HG03139 (cell line): Measurements from ENCODE around the gene ZNF212.
A peak's percentile ranks its signal among the peaks of the same experiment; 100 is the strongest.
"Not testable (repeated sequence)": the region's sequence is repeated elsewhere in the genome, so short reads cannot be mapped to it uniquely, and the experiment has no call there.

Experiments
- ATAC-seq: cut with Tn5 transposase; IDR thresholded peaks from one replicate; pipeline ENCODE4 v1.9.1; 2021; ENCODE audit not compliant: unreplicated experiment

The ZNF212 gene

DNA sequence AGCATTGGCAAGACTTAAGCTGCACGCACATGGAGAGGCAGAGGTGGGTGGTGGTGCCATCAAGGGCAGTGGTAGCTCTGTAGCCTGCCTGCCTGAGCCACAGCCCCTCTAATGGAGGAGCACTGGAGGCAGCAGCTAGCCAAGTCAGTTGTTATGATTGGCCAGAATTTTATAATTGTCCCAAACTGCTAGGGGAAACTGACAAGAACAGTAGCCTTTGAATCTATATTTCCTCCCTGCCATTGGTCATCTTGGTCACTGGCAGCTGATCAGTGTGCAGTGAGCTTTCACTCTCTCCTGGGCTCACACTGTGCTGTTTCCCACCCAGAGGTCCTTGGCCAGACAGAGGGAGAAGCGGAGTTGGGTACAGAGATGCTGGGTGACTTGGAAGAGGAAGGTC is 12.9 kb downstream of the ZNF212 start:
- ATAC-seq, result no peak

DNA sequence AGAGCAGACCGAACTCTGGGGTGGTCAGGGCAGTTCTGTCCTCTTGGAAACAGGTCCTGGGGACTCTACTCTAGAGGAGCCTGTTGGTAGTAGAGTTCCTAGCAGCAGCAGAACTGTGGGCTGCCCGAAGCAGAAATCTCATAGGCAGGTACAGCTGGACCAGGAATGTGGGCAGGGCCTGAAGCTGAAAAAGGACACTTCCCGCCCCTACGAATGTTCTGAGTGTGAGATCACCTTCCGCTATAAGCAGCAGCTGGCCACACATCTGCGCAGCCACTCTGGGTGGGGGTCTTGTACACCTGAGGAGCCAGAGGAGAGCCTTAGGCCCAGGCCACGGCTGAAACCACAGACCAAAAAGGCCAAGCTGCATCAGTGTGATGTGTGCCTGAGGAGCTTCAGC is 14.2 kb downstream of the ZNF212 start:
- ATAC-seq, result no peak

DNA sequence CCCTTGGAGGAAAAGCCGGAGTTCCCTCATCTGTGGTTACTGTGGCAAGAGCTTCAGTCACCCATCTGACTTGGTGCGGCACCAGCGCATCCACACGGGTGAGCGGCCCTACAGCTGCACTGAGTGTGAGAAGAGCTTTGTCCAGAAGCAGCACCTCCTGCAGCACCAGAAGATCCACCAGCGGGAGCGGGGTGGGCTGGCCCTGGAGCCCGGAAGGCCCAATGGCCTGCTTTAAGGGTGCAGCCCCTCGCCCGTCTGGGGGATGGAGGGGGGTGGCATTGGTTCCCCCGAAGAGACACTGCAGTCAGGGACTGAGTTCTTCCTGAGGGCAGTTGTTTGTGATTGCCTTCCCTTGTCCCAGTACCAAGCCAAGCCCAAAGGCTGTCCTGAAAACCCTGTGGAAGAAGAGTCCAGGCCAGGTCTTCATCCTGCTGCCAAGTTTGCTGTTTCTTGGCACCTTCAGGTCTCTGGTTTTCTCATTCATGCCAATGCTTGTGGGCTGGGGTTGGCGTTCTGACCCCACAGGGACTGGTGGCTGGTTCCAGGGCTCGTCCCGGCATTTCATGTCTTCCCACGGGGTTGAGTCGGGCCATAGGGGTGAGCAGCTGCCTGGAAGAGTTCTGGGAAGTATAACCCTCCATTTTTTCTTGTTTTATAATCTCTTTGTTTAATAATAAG is 14.9 kb downstream of the ZNF212 start:
- no peak for ATAC-seq

DNA sequence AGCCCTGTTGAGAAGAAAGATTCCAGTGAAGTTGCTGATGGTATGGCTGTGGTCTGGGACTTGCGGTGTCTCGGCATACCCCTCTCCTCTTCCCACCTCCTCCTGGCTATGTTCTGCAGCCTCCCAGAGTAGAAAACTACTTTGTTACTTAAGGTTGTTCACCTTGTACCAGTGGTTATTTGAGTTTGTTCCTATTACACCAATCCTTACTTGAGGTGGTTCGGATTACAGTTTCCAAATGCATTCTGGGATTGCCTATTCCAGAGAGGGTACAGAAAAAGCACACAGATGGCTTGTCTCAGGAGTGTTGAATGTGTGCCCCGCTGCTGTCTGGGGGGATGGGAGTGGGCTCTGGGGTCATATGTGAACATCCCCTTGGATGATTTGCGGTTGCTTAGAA is 15.7 kb downstream of the ZNF212 start:
- ATAC-seq, result no peak

DNA sequence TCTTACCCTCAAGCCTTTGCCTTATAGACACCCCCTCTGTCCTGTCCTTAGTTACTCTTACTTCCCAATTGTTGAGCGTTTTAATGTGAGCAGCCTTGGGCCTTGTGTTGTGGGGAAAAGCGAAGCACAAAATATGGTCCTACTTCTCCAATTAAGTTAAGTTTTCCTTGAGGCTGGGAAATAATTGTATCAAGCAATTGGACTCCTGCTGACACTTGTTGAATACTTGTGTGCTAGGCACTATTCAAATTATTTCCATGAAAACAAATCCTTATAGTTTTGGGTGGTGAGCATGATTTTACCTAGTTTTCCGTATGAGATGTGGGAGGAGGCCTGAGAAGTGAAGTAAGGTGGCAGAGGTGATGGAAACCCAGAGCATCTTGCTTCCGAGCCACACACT is 17.1 kb downstream of the ZNF212 start:
- no peak for ATAC-seq

DNA sequence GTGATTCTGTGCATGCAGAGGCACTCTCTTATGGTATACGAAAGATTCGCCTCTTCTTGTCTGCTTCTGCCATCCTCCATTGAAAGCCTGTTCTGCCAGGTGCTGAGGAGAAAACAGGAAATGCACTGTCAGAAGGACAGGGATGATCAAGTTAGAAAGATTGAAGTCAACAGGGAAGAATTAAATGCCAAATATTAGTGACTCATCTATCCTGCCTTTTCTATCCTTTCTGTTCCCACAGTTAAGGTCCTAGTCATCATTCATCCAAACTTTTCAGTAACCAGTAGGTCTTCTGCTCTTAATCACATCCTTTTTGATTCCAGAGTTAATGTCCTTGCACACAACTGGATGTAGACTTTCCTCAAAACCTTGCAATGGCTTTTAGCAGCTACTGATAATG is 17.7 kb downstream of the ZNF212 start:
- ATAC-seq, result no peak

DNA sequence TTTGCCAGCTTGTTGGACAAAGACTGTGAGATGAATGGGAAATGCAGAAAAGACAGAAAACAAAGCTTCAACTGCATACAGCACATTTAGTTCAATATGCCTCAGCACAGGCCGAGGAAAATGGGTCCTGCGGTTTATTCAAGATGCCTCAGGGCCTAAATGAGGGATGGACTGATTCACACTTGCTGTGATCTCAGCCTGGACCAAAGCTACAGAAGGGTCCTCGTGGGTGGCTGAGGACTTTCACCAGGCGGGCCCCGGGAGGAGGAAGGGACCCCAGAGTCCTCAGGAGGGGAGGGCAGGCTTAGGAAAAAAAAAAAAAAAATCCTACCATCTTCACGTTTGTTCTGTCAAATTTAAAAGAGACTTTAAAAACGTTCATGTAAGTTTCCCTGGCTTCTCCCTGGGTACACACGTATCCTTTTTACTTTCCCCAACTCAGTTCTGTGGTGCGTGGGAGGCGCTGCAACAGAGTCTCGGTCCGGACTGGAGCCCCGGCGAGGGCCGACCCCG is 21.9 kb downstream of the ZNF212 start:
- peak; percentile 7 for ATAC-seq

DNA sequence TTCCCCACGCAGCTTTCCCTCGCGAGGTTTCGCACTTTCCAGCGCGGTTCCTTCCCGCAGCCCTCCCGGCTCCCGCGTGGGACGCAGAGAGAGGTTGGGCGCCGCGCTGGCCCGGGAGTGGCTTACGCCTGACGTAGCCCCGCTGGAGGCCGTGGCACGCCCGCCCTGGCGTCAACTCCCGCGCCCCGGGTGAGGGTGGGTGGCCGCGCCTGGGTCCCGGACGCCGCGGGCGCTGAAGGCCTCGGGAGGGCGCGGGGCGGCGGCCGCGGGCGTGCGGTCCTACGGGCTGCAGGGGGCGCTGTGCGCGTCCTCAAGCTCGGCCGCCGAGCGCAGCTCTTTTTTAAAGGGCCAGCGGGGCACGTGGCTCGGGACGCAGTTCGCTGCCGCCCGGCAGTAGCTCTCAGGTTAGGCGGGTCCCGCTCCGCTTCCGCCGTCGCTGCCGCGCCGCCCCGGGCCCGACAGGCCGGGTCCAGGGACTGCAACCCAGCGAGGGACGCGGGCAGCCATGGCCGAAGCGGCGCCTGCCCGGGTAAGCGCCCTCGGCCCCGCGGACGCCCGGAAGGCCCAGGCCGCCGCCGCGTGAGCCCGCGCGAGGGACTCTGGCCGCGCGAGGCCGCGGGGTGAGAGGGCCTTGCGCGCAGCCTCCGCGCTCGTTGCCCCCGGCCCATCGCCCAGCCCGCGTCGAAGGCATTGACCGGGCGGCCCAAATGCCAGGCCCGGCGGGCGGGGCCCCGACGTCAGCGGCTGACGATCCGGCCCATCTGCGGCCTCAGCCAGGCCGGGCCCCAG is 22.6 kb downstream of the ZNF212 start, which contains the start of gene ZNF783:
TSS of gene ZNF783 (plus strand) at position 368 of the 789 bp plus-strand sequence. CDS start at position 506, 138 bp downstream.
- ATAC-seq, result peak; percentile 82

DNA sequence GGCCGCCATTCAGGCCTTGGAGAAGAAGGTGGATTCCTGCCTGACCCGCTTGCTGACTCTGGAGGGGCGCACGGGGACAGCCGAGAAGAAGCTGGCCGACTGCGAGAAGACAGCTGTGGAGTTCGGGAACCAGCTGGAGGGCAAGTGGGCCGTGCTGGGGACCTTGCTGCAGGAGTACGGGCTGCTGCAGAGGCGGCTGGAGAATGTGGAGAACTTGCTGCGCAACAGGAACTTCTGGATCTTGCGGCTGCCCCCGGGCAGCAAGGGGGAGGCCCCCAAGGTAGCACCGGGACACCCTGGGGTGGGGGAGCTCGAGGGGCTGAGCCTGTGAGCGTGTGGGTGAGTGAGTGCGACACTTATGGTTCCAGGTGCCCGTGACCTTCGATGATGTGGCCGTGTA is 27.0 kb downstream of the ZNF212 start:
- ATAC-seq, result no peak

DNA sequence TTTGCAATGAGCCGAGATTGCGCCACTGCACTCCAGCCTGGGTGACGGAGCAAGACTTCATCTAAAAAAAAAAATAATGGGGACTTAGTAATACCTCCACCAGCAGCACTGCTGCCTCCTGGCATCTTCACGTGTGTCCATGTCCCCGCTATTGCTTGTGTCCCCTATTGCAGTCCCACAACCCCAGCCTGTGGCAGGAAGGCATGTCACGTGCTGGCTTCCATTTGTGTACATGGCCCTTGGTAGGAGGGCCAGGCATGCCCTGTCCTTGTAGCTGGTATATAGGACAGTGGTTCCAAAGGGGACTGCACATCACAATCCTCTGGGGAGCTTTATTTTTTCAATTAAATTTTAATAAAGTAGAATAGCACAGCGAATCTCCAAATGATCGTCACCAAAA is 28.3 kb downstream of the ZNF212 start:
- no peak for ATAC-seq

DNA sequence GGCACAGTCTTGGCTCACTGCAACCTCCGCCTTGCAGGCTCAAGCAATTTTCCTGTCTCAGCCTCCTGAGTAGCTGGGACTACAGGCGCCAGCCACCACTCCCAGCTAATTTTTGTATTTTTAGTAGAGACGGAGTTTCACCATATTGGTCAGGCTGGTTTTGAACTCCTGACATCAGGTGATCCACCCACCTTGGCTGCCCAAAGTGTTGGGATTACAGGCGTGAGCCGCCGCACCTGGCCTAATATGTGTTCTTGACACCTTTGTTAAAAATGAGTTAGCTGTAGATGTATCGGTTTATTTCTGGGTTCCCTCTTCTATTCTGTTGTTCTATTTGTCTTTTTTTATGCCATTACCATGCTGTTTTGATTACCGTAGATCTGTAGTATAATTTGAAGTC is 35.0 kb downstream of the ZNF212 start:
- not testable (repeated sequence) for ATAC-seq

DNA sequence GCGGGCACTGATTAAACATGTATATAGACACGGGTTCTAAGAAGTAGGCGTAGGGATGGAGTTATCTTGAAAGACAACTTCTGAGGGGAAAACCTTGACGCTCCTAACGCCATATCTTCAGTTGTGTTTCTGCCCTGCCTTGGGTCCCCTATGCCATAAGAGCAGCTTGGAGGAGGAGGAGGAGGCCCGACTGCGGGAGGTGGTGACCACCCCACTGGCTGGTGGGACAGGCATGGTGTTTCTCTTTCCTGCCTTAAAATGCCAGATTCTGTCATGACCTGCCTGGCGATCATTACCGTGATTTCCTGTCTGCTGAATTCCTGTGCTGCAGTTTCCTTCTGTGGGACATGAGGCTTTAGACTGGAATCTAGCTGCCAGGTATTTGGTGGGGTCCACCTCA is 38.4 kb downstream of the ZNF212 start:
- no peak for ATAC-seq

DNA sequence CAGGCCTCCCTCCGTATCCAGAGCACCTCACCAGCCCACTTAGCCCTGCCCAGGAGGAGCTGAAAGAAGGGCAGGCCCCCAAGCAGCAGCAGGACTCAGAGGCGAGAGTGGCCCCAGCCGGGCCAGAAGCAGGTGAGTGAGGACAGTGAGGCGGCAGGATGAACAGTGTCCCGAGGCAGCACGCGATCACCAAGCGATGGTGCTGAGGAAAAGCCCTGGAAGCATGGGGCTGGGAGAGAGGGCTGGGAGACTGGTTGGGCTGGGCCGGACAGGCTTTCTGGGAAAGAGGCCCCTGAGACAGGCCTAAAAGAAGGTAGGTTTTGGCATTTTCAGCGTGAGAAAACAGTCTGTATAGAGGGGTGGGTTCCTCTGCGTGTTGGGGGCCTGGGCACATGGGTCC is 38.9 kb downstream of the ZNF212 start:
- ATAC-seq, result no peak

DNA sequence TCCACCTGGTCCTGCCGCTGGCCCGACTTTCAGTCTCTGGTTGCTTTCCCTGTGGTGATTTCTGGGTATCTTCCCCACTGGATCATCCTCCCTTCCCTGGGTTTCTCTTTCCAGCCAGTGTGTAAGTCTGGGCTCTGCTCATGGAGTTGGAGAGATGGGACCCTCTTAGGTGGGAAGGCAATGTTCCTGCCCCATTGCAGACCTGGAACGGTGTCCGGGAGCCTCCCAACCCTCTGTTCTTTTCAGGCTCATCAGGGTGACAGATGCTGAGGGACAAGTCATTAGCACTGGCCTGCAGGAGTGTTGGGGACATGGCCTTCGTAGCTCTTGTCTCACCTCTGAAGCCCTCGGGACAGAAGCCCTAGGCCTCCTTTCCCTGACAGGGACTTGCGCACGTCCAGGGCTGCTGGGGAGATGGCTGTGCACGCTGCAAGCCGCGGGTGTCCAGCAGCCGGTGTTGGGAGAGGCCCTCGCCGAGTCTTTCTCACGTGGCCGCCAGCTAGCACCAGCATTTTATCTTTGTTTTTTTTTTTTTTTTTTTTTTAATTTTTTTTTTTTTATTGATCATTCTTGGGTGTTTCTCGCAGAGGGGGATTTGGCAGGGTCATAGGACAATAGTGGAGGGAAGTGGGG is 39.8 kb downstream of the ZNF212 start:
- ATAC-seq, result no peak

DNA sequence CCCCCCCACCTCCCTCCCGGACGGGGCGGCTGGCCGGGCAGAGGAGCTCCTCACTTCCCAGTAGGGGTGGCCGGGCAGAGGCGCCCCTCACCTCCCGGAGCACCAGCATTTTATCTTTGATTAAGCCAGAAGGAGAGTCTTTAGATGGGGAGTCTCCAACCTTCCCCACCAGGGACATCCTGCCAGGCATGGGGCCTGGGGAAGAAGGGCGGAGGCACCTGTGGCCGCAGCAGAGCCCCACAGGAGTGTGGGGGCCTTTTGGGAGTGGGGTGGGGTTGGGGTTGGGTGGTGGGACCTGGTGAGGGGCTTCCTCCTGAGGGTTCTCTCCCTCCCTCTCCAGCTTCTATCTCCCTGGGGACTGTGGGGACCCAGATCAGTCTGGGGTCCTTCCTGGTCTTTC is 40.7 kb downstream of the ZNF212 start:
- ATAC-seq, result no peak

DNA sequence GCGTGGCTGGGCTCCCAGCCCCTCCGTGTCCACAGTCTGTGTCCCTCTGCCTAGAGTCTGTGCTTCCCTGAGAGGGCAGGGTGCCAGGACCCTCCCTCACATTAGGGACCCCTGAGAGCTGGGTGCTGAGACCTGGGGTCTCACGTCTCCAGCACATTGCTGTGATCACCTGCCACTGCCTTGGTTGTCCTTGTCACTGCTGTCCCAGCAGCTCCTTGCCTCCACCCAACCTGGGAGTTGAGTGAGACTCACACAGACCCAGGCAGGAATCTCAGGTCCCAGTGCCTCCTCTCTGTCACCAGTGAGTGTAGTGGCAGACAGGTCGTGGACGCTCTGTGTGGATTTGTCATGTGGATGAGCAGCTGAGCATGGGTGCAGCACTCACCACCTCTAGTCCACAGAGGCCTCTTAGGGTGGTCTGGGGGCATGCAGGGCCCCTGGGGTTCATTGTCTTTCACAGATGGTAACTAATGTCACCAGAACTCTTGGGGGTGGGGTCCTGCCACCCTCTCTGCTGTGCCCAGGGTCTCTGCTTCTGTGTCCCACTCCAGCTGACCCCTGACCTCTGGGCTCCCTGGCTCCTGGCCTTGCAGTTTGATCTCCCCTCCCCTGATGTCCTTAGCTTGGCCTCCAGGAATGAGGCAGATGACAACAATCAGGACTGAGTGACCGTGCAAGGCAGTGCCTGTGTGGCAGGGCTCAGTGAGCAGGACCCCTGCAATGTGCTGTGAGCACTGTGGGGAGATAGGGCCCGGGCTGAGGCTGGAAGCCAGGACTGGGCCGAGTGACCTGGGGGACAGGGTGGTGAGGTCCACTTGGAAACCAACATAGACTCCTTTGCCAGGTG is 41.4 kb downstream of the ZNF212 start:
- ATAC-seq, result no peak

DNA sequence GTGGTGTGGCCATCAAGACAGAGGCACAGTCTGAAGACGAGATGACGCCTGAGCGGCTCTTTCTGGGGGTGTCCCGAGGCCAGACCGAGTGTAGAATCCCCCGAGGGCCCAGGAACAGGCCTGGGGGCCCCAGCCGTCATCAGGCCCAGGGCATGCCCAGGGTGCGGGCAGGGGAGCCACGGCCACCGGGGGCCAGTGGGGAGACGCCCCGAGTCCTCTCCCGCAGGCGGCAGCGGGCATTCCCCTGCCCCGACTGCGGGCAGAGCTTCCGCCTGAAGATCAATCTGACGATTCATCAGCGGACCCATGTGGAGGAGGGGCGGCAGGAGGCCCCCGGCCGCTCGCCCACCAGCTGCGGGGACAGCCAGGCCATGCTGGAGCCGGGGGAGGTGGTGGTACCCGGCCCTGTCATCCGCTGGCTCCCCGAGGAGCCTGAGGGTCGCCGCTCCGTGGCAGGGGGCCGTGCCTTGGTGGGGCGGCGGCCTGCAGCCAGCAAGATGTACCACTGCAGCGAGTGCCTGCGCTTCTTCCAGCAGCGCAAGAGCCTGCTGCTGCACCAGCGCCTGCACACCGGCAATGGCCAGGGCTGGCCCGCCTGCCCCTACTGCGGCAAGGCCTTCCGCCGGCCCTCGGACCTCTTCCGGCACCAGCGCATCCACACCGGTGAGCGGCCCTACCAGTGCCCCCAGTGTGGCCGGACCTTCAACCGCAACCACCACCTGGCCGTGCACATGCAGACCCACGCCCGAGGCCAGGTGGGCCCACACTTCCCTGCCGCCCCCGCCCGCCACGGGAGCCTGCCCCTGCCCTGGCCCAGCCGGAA is 42.3 kb downstream of the ZNF212 start:
- no peak for ATAC-seq

DNA sequence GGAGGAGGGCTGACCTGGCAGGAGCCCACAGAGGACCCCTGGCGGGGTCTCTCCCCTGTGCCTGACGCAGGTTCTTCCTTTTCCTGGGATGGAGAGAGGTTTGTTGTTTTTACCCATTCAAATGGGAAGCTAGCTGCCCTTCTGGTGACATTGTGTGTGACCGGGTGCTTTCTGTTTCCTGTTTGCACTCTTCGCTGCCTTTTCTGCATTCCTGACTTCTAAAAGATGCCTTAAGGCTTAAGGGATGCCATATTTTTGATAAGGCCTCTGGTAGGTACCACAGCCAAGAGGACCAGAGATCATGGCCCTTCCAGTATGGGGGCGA is 42.8 kb downstream of the ZNF212 start:
- ATAC-seq, result no peak

DNA sequence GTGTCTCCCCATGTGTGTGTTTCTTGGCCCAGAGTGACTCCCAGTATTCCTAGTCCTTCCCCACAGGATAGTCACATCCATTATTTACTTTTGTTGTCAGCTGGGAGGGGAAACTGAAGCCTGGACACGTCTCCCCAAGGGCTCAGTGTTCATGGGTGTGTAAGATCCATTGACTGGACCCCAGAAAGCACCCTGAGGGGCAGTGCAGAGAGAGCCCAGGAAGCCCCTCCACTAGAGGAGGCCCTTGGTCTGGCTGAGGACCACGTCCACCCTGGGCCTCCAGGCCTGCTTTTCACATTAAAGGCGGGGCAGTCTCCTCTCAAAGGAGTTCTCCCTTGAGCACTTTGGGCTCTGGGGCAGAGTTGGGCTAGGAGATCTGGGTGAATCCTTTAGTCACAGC is 43.9 kb downstream of the ZNF212 start:
- ATAC-seq, result no peak

DNA sequence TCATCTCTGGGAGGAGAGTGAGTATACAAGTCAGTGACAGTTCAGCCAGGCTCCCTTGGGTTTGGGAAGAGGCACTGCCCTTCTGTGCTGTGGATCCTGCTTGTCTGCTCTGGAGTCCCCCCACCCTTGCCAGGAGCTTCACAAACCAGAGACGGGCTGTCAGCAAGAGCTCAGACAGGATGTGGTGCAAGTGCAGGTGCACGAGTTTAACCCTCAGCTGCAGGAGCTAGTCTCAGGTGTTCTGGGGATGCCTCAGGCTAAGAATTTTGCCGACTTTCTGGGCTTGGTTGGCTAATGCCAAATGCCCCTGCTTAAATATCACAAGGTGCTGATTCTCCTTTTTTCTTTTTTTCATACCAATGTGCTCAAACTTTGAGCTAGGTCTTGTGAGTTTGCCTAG is 44.9 kb downstream of the ZNF212 start:
- ATAC-seq, result no peak
